ENCODE results near the gene TRAPPC5. TPM values are rescaled to one million over a fixed set of nuclear protein-coding genes. Genes with fewer than 3 reads are reported as not detected.

TRAPPC5 gene
- total and polyA plus RNA-seq, 3 donors from 2014 or later = 194 to 226 (median 214) TPM

- DNase-seq = no peak
- TF ChIP-seq CTCF (IDR thresholded peaks at IDR 0.05) (no peak), POLR2A (IDR thresholded peaks at IDR 0.05) (no peak)
Observed at GRCh38 chr19:7706955-7707456, 26.4 kb downstream of the TRAPPC5 start.

GRCh38 chr19:7709932-7710460 lies 29.4 kb downstream of the TRAPPC5 start:
- TF ChIP-seq POLR2A (IDR thresholded peaks at IDR 0.05) = no peak
- no peak for TF ChIP-seq CTCF (IDR thresholded peaks at IDR 0.05)
- H3K36me3 ChIP-seq (ENCODE audit: low read depth, missing control alignments) = no peaks in the 10 kb centered on the region
- H3K4me1 ChIP-seq = no peaks in the 10 kb centered on the region
- no peak overlapping the region for H3K4me3 ChIP-seq
- 75 to 80% methylated on average over 7 to 10 of the region's 10 CpGs for WGBS, 2 donors
- intact Hi-C loops (cut with DNase I; ENCODE audit: low total_unique reads) = no loop called here
- no peaks in the 10 kb centered on the region for H3K27me3 ChIP-seq
- no peaks in the 10 kb centered on the region for H3K9me3 ChIP-seq
- no peak overlapping the region for H3K27ac ChIP-seq
- no peak for DNase-seq

More at GRCh38 chr19:7706955-7707456, 26.4 kb downstream of the TRAPPC5 start:
- Histone ChIP-seq H3K4me1 (no peaks in the 10 kb centered on the region), H3K27ac (no peak overlapping the region), H3K27me3 (no peaks in the 10 kb centered on the region), H3K4me3 (no peak overlapping the region), H3K9me3 (no peaks in the 10 kb centered on the region), H3K36me3 (ENCODE audit: low read depth, missing control alignments) (no peaks in the 10 kb centered on the region)
- intact Hi-C loops (cut with DNase I; ENCODE audit: low total_unique reads) = no loop called here
- whole genome bisulfite sequencing, 2 donors = 68 to 71% methylated on average over 5 to 8 of the region's 8 CpGs

- no peak overlapping the region for H3K27ac ChIP-seq
- intact Hi-C loops (cut with DNase I; ENCODE audit: low total_unique reads) = no loop called here
- 80 to 83% methylated on average over 5 of the region's 5 CpGs for WGBS, 2 donors
Observed at GRCh38 chr19:7710616-7711015, 30.0 kb downstream of the TRAPPC5 start.

GRCh38 chr19:7715671-7716070 lies 35.0 kb downstream of the TRAPPC5 start:
- H3K36me3 ChIP-seq (ENCODE audit: low read depth, missing control alignments) = no peaks in the 10 kb centered on the region
- TF ChIP-seq POLR2A (IDR thresholded peaks at IDR 0.05) (no peak), CTCF (IDR thresholded peaks at IDR 0.05) (no peak)
- no peak overlapping the region for H3K27ac ChIP-seq
- H3K27me3 ChIP-seq = no peaks in the 10 kb centered on the region
- no peak for DNase-seq
- H3K9me3 ChIP-seq = no peaks in the 10 kb centered on the region
- no peaks in the 10 kb centered on the region for H3K4me1 ChIP-seq
- H3K4me3 ChIP-seq = no peak overlapping the region
- intact Hi-C loops (cut with DNase I; ENCODE audit: low total_unique reads) = no loop called here
- WGBS, 2 donors = 80 to 94% methylated on average over 1 of the region's 1 CpG

More at GRCh38 chr19:7710616-7711015, 30.0 kb downstream of the TRAPPC5 start:
- Histone ChIP-seq H3K4me3 (no peak overlapping the region), H3K4me1 (no peaks in the 10 kb centered on the region), H3K36me3 (ENCODE audit: low read depth, missing control alignments) (no peaks in the 10 kb centered on the region), H3K27me3 (no peaks in the 10 kb centered on the region), H3K9me3 (no peaks in the 10 kb centered on the region)
- no peak for DNase-seq
- no peak for TF ChIP-seq CTCF (IDR thresholded peaks at IDR 0.05)
- TF ChIP-seq POLR2A (IDR thresholded peaks at IDR 0.05) = no peak

- Histone ChIP-seq H3K27ac (no peak overlapping the region), H3K36me3 (ENCODE audit: low read depth, missing control alignments) (no peaks in the 10 kb centered on the region), H3K9me3 (no peaks in the 10 kb centered on the region), H3K4me1 (no peaks in the 10 kb centered on the region), H3K27me3 (no peaks in the 10 kb centered on the region), H3K4me3 (no peak overlapping the region)
- WGBS, 2 donors = 89 to 92% methylated on average over 1 of the region's 1 CpG
- DNase-seq = no peak
- intact Hi-C loops (cut with DNase I; ENCODE audit: low total_unique reads) = no loop called here
- TF ChIP-seq POLR2A (IDR thresholded peaks at IDR 0.05) (no peak), CTCF (IDR thresholded peaks at IDR 0.05) (no peak)
Observed at GRCh38 chr19:7716762-7717161, 36.1 kb downstream of the TRAPPC5 start.
